Middle frontal gyrus (tissue), 1 donor: ENCODE data around the gene ZNF354C.
"Not testable (repeated sequence)": the region's sequence is repeated elsewhere in the genome, so short reads cannot be mapped to it uniquely, and the experiment has no call there.

ENCODE experiments used
- DNase-seq: peaks from one replicate; pipeline ENCODE4 v3.0.0-alpha.2; 2015; ENCODE audit warnings: low spot score; ENCODE audit errors: extremely low spot score

The ZNF354C gene

GRCh38 chr5:179060116-179061008, at the start of gene ZNF354C:
Gene ZNF354C, plus strand, starts transcription at chr5:179060373. Its CDS starts 1,696 bp downstream, at chr5:179062069.
- DNase-seq: peak; percentile 60

GRCh38 chr5:179023528-179024189, 36.5 kb upstream of the ZNF354C start, which contains the start of gene ZNF879:
Gene ZNF879, plus strand, starts transcription at chr5:179023804. Its CDS starts 1,201 bp downstream, at chr5:179025005.
- peak; percentile 95 for DNase-seq

GRCh38 chr5:179033004-179033580, 27.1 kb upstream of the ZNF354C start:
- DNase-seq: no peak

- no peak for DNase-seq
Observed at GRCh38 chr5:179044765-179045164, 15.4 kb upstream of the ZNF354C start.

- no peak for DNase-seq
Observed at GRCh38 chr5:179051784-179052183, 8.4 kb upstream of the ZNF354C start.

GRCh38 chr5:179054036-179054785, 6.0 kb upstream of the ZNF354C start:
- DNase-seq: no peak

GRCh38 chr5:179054876-179055275, 5.3 kb upstream of the ZNF354C start:
- no peak for DNase-seq

GRCh38 chr5:179055436-179055835, 4.7 kb upstream of the ZNF354C start:
- no peak for DNase-seq

GRCh38 chr5:179055841-179056240, 4.3 kb upstream of the ZNF354C start:
- no peak for DNase-seq

- DNase-seq: no peak
Observed at GRCh38 chr5:179061025-179061424, 852 bp downstream of the ZNF354C start.

- no peak for DNase-seq
Observed at GRCh38 chr5:179065703-179066102, 5.5 kb downstream of the ZNF354C start.

GRCh38 chr5:179079165-179079987, 19.2 kb downstream of the ZNF354C start:
- DNase-seq: no peak

GRCh38 chr5:179080724-179081123, 20.6 kb downstream of the ZNF354C start:
- DNase-seq: no peak

- no peak for DNase-seq
Observed at GRCh38 chr5:179089502-179089901, 29.3 kb downstream of the ZNF354C start.

GRCh38 chr5:179101282-179101681, 41.1 kb downstream of the ZNF354C start:
- DNase-seq: not testable (repeated sequence)

GRCh38 chr5:179110528-179110927, 50.4 kb downstream of the ZNF354C start:
- no peak for DNase-seq

GRCh38 chr5:179111267-179112207, 51.4 kb downstream of the ZNF354C start:
- DNase-seq: no peak

GRCh38 chr5:179112469-179113142, 52.4 kb downstream of the ZNF354C start:
- no peak for DNase-seq

- no peak for DNase-seq
Observed at GRCh38 chr5:179113143-179113530, 53.0 kb downstream of the ZNF354C start.
